PFSK-1 (cell line): Measurements from ENCODE around the gene B3GAT1.

Experiments used
- FOXP2 ChIP-seq: optimal IDR thresholded peaks from 2 replicates; pipeline ENCODE3; 2011; ENCODE audit warnings: borderline replicate concordance, control low read depth, inconsistent platforms; ENCODE audit not compliant: insufficient read depth; ENCODE audit errors: extremely low read length, extremely low read depth
- POLR2AphosphoS5 ChIP-seq: IDR thresholded peaks from 2 replicates; pipeline ENCODE4 v1.6.1; 2012; ENCODE audit warnings: low read depth, mild to moderate bottlenecking, control low read depth, low read length, moderate library complexity
- REST ChIP-seq, 2 experiments: IDR thresholded peaks; 2 replicates each; pipeline versions ENCODE4 v1.6.1 to v1.8.0; 2011 to 2012; ENCODE audit warnings: low read depth in 2 of 2, low read length in 2 of 2, control low read depth in 1 of 2, inconsistent platforms in 1 of 2, mild to moderate bottlenecking in 1 of 2, moderate library complexity in 1 of 2; ENCODE audit not compliant: insufficient read depth in 1 of 2
- SIN3A ChIP-seq: IDR thresholded peaks from 2 replicates; pipeline ENCODE4 v1.6.1; 2012; ENCODE audit warnings: mild to moderate bottlenecking, low read length, moderate library complexity, borderline replicate concordance; ENCODE audit not compliant: insufficient read depth
- TAF1 ChIP-seq: IDR thresholded peaks from 2 replicates; pipeline ENCODE4 v1.6.1; 2012; ENCODE audit warnings: low read length, control low read depth, borderline replicate concordance; ENCODE audit not compliant: insufficient read depth

B3GAT1 gene

GRCh38 chr11:134440851-134441250 lies 28.8 kb upstream of the B3GAT1 start:
- TF ChIP-seq TAF1 (no peak), FOXP2 (no peak), REST (IDR thresholded peaks at IDR 0.05; ENCODE audit: insufficient read depth in 1 of 2, low read depth in 2 of 2, low read length in 2 of 2) (no peak), POLR2AphosphoS5 (no peak), SIN3A (no peak)

GRCh38 chr11:134438542-134439537 lies 26.8 kb upstream of the B3GAT1 start:
- TF ChIP-seq POLR2AphosphoS5 (no peak), FOXP2 (no peak), SIN3A (no peak), TAF1 (no peak), REST (IDR thresholded peaks at IDR 0.05; ENCODE audit: insufficient read depth in 1 of 2, low read depth in 2 of 2, low read length in 2 of 2) (no peak)

- TF ChIP-seq TAF1 (no peak), FOXP2 (no peak), REST (IDR thresholded peaks at IDR 0.05; ENCODE audit: insufficient read depth in 1 of 2, low read depth in 2 of 2, low read length in 2 of 2) (no peak), SIN3A (no peak), POLR2AphosphoS5 (no peak)
Measured at GRCh38 chr11:134437821-134438220, 25.8 kb upstream of the B3GAT1 start.

- TF ChIP-seq POLR2AphosphoS5 (no peak), SIN3A (no peak), REST (IDR thresholded peaks at IDR 0.05; ENCODE audit: insufficient read depth in 1 of 2, low read depth in 2 of 2, low read length in 2 of 2) (no peak), TAF1 (no peak), FOXP2 (no peak)
Measured at GRCh38 chr11:134436781-134437180, 24.7 kb upstream of the B3GAT1 start.

GRCh38 chr11:134433806-134434205 lies 21.8 kb upstream of the B3GAT1 start:
- TF ChIP-seq POLR2AphosphoS5 = no peak
- no peak for TF ChIP-seq TAF1
